ENCODE results near the gene IL1F10.

- TF ChIP-seq CTCF (IDR thresholded peaks at IDR 0.05) (no peak), EP300 (IDR thresholded peaks at IDR 0.05) (no peak), POLR2AphosphoS5 (IDR thresholded peaks at IDR 0.05) (no peak)
Observed at GRCh38 chr2:113034016-113034415, 33.8 kb upstream of the IL1F10 start.
